Activated CD8-positive, alpha-beta memory T cell treated with anti-CD3 and anti-CD28 coated beads for 48 hours (primary cell): ENCODE results near the gene CEBPZ.
"Not testable (repeated sequence)": the region's sequence is repeated elsewhere in the genome, so short reads cannot be mapped to it uniquely, and the experiment has no call there.

Source experiments
- DNase-seq, 3 experiments: peaks; one replicate each; pipeline ENCODE4 v3.0.0-alpha.2; 2020; ENCODE audit warnings: low read depth in 2 of 3, low spot score in 2 of 3

CEBPZ gene

DNA sequence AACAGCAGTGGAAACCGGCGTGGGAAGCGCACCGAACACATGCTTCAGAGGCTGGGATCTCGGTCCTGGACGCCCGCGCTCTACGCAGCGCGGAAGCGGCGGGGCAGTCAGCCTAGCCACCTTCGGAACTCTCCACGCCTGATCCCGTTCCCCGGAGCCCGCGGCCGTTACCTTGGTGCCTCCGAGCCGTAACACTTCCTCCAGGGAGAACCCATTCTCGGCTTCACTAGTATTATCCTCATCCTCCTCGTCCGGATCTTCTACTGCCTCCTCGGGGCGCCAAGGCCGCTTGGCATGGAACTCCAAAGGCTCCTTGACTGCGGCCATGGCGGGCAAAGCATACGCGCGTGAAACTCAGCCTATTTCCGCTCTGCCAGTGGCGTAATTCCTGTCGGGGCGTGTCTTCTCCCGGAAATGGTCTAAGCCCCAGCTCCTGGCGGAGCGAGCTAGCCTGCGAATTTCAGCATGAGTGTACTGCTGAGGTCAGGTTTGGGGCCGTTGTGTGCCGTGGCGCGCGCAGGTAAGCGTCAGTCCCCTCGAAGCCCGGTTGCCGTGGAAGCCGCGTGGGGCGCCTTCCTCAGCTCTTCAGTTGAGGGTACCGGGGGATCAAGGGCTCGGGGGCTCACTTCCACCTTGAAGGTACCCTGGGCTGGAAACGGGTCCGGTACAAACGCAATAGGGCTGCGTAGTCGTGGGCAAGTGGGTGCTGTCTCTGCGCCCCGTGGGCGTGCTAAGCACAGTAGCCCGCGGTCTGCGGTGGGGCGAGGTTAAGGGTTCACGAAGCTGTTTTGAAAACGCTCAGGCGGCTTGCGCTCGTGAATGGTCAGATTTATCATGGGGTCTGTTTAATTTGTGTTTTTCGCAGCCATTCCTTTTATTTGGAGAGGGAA, at the start of gene CEBPZ, which contains the start of gene NDUFAF7:
CEBPZ (minus strand) TSS at position 356 of the 890 bp plus-strand sequence; CDS start at position 327, 29 bp downstream.
NDUFAF7 (plus strand) TSS at position 418 of the 890 bp plus-strand sequence; CDS start at position 466, 48 bp downstream.
- DNase-seq, result peak; percentile 75 to 80 (median 77)

DNA sequence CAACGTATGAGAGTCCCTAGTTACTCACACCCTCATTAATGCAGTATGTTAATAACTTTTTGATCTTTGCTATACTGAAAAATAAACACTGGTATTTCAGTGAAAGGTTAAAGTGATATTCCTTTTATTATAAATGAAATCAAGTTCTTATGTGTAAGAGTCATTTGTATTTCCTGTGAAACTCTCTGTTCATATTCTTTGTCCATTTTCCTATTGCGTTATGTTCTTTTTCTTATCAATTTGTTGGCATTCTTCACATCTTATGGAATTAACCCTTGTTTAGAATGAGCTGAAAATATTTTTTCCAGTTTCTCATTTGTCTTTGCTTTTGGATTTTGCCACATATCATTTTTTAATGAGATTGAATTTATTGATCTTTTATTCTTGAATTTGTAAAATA, 44.9 kb upstream of the CEBPZ start:
- DNase-seq, result no peak

- no peak for DNase-seq
Measured at GRCh38 chr2:37274359-37274965, 43.1 kb upstream of the CEBPZ start.

DNA sequence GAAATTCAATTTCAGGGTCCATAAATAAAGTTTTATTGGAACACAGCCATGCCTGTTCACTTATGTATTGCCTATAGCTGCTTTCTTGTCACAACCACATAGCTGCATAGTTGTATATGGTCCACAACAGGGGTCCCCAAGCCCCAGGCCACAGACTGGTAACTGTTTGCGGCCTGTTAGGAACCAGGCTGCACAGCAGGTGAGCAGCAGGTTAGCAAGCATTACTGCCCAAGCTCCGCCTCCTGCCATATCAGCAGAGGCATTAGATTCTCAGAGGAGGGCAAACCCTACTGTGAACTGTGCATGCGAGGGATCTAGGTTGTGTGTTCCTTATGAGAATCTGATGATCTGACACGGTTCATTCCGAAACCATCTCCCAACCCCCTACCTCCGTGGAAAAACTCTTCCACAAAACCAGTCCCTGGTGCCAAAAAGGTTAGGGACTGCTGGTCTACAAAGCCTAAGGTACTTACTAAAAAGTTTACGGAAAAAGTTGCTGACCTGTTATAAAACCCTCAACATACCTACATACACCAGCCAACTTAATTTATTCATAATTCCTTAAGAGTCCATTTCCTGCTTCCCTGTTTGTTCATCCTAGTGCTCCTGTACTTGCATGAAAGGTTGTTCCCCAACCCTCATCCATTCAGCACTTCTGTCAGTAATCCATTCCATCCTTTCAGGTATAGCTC, 40.1 kb upstream of the CEBPZ start:
- DNase-seq, result no peak

- no peak for DNase-seq
Measured at GRCh38 chr2:37268111-37268510, 36.7 kb upstream of the CEBPZ start.

GRCh38 chr2:37267685-37268084, 36.3 kb upstream of the CEBPZ start:
- no peak for DNase-seq

GRCh38 chr2:37263839-37264238, 32.4 kb upstream of the CEBPZ start:
- DNase-seq, result no peak

GRCh38 chr2:37262522-37262921, 31.1 kb upstream of the CEBPZ start:
- DNase-seq, result no peak

DNA sequence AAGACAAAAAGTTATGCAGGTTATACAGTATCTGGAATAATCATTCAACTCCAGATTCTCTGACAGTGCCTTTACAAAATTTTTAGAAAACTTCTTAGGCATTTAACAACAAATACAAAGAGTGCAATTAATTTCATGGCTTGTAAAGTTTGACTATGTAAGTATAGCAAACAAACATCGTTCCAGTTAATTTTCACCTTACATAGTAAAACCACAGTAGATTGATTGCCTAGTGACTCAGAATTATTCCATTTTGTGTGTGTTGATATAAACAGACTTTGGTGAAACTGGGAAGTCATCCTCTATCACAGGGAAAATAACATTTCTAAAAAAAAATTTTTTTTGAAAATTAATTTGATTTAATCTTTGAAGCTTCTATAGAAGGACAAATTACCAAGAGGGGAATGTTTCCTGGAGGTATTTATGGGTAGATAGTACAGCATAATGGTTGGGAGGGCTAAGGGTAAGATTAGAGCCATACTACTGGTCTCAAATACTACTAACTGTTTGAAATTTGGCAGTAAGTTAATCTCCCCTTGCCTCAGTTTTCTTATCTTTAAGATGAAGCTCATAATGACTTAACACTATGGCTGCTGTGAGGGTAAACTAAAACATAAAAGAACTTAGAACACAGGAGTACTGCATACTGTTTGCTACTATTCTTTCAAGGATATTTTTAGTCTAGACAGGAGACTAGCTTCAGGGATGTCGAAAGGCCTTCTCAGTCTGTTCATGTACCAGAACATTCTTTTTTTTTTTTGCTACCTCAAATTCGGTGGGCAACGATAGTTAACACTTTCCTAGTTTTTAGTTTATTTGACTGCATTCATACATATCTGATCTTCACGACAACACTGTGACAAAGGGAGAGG, 19.7 kb upstream of the CEBPZ start:
- DNase-seq, result no peak

DNA sequence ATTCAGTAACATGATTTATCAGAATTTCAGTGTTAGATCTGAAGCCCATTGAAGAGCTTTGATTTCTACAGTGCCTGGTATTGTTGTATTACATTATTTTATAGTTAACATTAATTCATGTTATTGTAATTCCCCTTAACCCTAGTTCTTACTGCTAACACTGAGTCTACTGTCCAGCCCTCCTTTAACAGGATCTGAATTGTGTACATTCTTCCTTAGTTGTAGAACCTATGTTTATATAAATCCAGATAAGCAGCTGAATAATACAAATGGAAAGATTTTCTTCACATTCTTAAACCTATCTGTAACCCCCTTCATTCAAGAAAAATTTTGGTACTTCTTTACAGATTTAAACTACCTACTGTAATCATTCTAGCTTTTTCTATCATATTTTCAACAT, 14.8 kb upstream of the CEBPZ start:
- no peak for DNase-seq

DNA sequence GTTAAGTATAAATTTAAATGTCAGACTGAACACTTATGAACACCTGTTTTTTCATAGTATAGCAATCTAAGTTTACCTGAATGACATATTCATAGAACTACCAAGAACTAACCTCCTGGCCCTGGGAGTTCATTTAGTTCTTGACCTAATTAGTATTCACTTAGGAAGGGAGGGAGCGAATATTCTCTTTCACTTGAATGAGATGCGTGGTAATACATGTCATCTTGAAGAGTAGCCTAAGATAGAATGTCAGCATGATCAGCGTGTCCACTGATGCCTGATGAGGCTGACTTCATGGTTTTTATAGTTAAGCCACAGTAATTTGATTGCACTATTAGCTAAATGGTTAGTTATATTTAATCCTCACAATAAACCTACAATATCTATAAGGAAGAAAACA, 13.4 kb upstream of the CEBPZ start:
- DNase-seq, result no peak

- DNase-seq, result no peak
Measured at GRCh38 chr2:37244017-37244416, 12.6 kb upstream of the CEBPZ start.

GRCh38 chr2:37243435-37243834, 12.0 kb upstream of the CEBPZ start:
- DNase-seq, result no peak

DNA sequence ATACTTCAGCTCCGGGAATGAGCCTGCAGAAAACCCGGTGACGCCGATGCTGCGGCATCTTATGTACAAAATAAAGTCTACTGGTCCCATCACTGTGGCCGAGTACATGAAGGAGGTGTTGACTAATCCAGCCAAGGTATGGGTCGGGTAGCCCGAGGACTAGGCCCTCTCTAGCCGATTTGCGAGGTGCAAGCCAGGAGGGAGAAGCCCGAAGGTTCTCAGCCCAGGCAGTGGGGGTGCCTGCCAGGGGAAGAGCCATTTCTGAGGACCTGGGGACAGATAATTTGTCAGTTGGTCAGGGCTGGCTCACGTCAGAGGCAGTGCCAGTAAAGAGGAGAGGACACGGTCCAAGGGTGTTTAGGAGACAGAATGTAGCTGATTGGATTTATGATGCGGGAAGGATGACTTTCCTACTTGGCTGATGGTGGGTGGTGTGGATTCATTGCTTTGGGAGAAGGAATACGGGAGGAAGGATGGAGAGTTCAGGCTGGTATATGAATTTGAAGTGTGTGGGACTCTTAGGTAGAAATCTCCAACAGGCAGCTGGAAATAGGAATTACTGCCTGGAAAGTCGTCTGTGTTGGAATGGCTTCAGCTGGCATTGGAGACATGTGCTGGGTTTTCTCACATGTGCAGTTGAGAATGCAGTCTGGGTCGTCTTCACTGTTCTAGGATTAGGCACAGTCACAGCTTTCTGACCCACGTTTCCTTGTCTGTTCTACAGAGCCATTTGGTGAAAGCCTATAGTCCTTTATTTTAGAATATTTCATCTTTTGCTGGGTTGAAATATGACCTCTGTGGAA, 936 bp upstream of the CEBPZ start:
- no peak for DNase-seq

GRCh38 chr2:37230581-37230980, 815 bp downstream of the CEBPZ start:
- no peak for DNase-seq

DNA sequence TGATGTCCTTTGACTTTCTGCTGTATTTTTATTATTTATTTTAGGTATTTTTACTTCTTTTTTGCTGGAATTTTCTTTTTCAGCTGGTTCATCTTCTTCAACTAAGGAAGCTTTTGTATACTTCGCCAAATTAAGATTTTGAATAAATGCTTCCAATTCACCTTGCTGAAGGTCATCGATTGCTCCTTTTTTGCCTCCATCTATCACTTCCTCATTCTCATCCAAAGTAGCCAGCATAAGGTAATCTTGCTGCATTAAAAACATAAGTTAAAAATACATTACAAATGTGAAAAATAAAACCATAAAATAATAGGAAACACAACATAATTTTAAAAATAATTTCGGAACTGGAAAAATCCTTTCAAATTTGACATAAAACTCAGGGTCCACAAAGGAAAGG, 2.6 kb downstream of the CEBPZ start:
- DNase-seq, result no peak

- DNase-seq, result no peak
Measured at GRCh38 chr2:37226863-37227262, 4.5 kb downstream of the CEBPZ start.

DNA sequence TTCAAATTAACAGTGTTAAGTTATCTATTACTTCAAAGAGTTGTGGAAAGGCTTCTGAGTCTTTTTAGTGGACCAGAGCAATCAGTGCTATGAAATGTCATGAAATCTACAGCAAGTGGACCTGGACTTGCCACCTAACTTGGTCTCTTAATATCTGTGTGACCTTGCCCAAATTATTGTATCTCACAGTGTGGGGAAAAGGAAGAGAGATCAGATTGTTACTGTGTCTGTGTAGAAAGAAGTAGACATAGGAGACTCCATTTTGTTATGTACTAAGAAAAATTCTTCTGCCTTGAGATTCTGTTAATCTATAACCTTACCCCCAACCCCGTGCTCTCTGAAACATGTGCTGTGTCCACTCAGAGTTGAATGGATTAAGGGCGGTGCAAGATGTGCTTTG, 6.3 kb downstream of the CEBPZ start:
- not testable (repeated sequence) for DNase-seq

- no peak for DNase-seq
Measured at GRCh38 chr2:37224063-37224462, 7.3 kb downstream of the CEBPZ start.

DNA sequence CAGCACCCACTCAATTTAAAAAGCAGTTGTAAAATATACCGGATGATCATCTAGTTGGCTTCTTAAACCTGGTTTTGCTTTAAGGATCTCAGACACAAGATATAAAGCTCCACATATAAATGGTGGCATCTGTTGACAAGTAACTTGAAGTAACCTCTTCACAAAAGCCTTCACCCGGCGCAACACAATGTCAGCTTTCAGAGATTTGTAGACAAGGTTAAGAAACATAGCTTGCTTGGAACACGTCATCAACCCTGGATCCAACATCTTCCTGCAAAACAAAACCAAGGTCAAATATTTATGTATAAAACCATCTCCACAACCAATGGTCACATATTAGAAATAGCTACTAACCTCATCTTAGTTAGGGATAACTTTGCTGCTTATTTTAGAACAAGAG, 8.3 kb downstream of the CEBPZ start:
- no peak for DNase-seq
